Neuronal stem cell (in vitro differentiated cells): Measurements from ENCODE around the gene CTRL.

Source experiments
- DNase-seq: peaks from one replicate; pipeline ENCODE4 v3.0.0-alpha.2; 2013; ENCODE audit warnings: low spot score
- H2AFZ ChIP-seq: one replicate; pipeline ENCODE4 v1.6.1; 2013; ENCODE audit warnings: mild to moderate bottlenecking, low read length, inconsistent platforms
- H2AK5ac ChIP-seq: 2 replicates; pipeline ENCODE4 v1.6.1; 2013; ENCODE audit warnings: low read depth, mild to moderate bottlenecking, inconsistent platforms, low read length, moderate library complexity, mixed read lengths
- H2BK120ac ChIP-seq: 2 replicates; pipeline ENCODE4 v1.6.1; 2013; ENCODE audit warnings: low read depth, mild to moderate bottlenecking, inconsistent platforms, low read length, moderate library complexity, mixed read lengths
- H2BK12ac ChIP-seq: one replicate; pipeline ENCODE4 v1.6.1; 2013; ENCODE audit warnings: low read length, inconsistent platforms
- H2BK15ac ChIP-seq: 2 replicates; pipeline ENCODE4 v1.6.1; 2013; ENCODE audit warnings: mild to moderate bottlenecking, low read length, inconsistent platforms, mixed read lengths
- H2BK5ac ChIP-seq: one replicate; pipeline ENCODE4 v1.6.1; 2013; ENCODE audit warnings: inconsistent platforms, mild to moderate bottlenecking, low read length, moderate library complexity
- H3K14ac ChIP-seq: one replicate; pipeline ENCODE4 v1.6.1; 2013; ENCODE audit warnings: low read length, inconsistent platforms
- H3K18ac ChIP-seq: 2 replicates; pipeline ENCODE4 v1.6.1; 2013; ENCODE audit warnings: low read length, inconsistent platforms
- H3K23ac ChIP-seq: 2 replicates; pipeline ENCODE4 v1.6.1; 2013; ENCODE audit warnings: low read depth, mild to moderate bottlenecking, mixed read lengths, low read length, inconsistent platforms; ENCODE audit not compliant: poor library complexity
- H3K27ac ChIP-seq: replicated peaks from 3 replicates; pipeline ENCODE4 v1.5.1; 2013; ENCODE audit warnings: low read length, inconsistent platforms
- H3K27me3 ChIP-seq, 3 experiments: 2 replicates each; pipeline ENCODE4 v1.6.1; 2013; ENCODE audit warnings: low read length in 3 of 3, mild to moderate bottlenecking in 2 of 3, inconsistent platforms in 1 of 3, low read depth in 1 of 3, mixed read lengths in 1 of 3, moderate library complexity in 1 of 3; ENCODE audit not compliant: control insufficient read depth in 3 of 3, insufficient read depth in 3 of 3
- H3K36me3 ChIP-seq, 2 donors: replicated peaks in 1 of 2; 2 replicates each; pipeline ENCODE4 v1.6.1; 2013; ENCODE audit warnings: low read length in 2 of 2; ENCODE audit not compliant: control insufficient read depth in 2 of 2, insufficient read depth in 2 of 2
- H3K4ac ChIP-seq: 2 replicates; pipeline ENCODE4 v1.6.1; 2013; ENCODE audit warnings: inconsistent platforms, mild to moderate bottlenecking, low read length, moderate library complexity
- H3K4me1 ChIP-seq, 2 donors: 1 replicate in 1 of 2; 2 replicates in 1 of 2; pipeline ENCODE4 v1.6.1; 2013; ENCODE audit warnings: low read length in 2 of 2, low read depth in 1 of 2; ENCODE audit not compliant: control insufficient read depth in 2 of 2, insufficient read depth in 1 of 2
- H3K4me2 ChIP-seq: one replicate; pipeline ENCODE4 v1.6.1; 2013; ENCODE audit warnings: mild to moderate bottlenecking, low read length, inconsistent platforms; ENCODE audit not compliant: insufficient read depth, poor library complexity, severe bottlenecking
- H3K4me3 ChIP-seq, 2 donors: 2 replicates each; pipeline ENCODE4 v1.5.1; 2013; ENCODE audit warnings: low read length in 2 of 2, mild to moderate bottlenecking in 2 of 2, inconsistent platforms in 1 of 2, moderate library complexity in 1 of 2
- H3K79me1 ChIP-seq: one replicate; pipeline ENCODE4 v1.6.1; 2013; ENCODE audit warnings: low read depth, mild to moderate bottlenecking, inconsistent platforms, low read length, moderate library complexity
- H3K9ac ChIP-seq: one replicate; pipeline ENCODE4 v1.6.1; 2013; ENCODE audit warnings: mild to moderate bottlenecking, low read depth, low read length, inconsistent platforms; ENCODE audit not compliant: poor library complexity
- H3K9me3 ChIP-seq, 2 donors: replicated peaks in 1 of 2; 2 replicates each; pipeline versions ENCODE3 to v1.6.1; 2013; ENCODE audit warnings: low read length in 2 of 2, mild to moderate bottlenecking in 2 of 2, inconsistent platforms in 1 of 2, low read depth in 1 of 2, mixed read lengths in 1 of 2, moderate library complexity in 1 of 2; ENCODE audit not compliant: control insufficient read depth in 2 of 2, insufficient read depth in 1 of 2
- H4K8ac ChIP-seq: one replicate; pipeline ENCODE4 v1.6.1; 2013; ENCODE audit warnings: low read depth, mild to moderate bottlenecking, inconsistent platforms, low read length, moderate library complexity
- H4K91ac ChIP-seq: one replicate; pipeline ENCODE4 v1.6.1; 2013; ENCODE audit warnings: low read length, low read depth, mild to moderate bottlenecking, inconsistent platforms; ENCODE audit not compliant: poor library complexity
- WGBS, 2 donors: extraction: QIAGEN DNeasy Blood & Tissue Kit; methylation state at CpG; one replicate each; pipeline ENCODE4 v1.1.7; 2013; ENCODE audit warnings: missing lambda C conversion rate in 2 of 2, mixed read lengths in 1 of 2; ENCODE audit not compliant: insufficient read length in 2 of 2, insufficient replicate concordance in 1 of 2; ENCODE audit errors: extremely low coverage in 2 of 2; 5-methylcytosine and 5-hydroxymethylcytosine counted together

CTRL gene

GRCh38 chr16:67928147-67928546 lies 3.5 kb downstream of the CTRL start:
- Histone ChIP-seq H2BK12ac (no peak overlapping the region), H2BK15ac (no peak overlapping the region), H3K9ac (no peak overlapping the region), H3K18ac (no peak overlapping the region), H4K8ac (no peak overlapping the region), H3K27ac (no peak overlapping the region), H3K4me1 (no peaks in the 10 kb centered on the region), H3K23ac (no peak overlapping the region), H3K79me1 (peaks cover 3% of the 10 kb centered on the region), H3K4me2 (no peak overlapping the region), H3K27me3 (no peaks in the 10 kb centered on the region), H3K4ac (no peak overlapping the region), H4K91ac (no peak overlapping the region), H2AK5ac (no peak overlapping the region), H3K4me3 (no peak overlapping the region), H3K14ac (no peak overlapping the region), H3K9me3 (peaks cover 0 to 2% of the 10 kb centered on the region in 2 donors), H3K36me3 (peaks cover 17 to 71% of the 10 kb centered on the region in 2 donors), H2BK5ac (no peak overlapping the region), H2AFZ (no peak overlapping the region), H2BK120ac (no peak overlapping the region)
- no CpG with 5 or more reads among the region's 7 CpGs for WGBS, 2 donors
- no peak for DNase-seq

DNA sequence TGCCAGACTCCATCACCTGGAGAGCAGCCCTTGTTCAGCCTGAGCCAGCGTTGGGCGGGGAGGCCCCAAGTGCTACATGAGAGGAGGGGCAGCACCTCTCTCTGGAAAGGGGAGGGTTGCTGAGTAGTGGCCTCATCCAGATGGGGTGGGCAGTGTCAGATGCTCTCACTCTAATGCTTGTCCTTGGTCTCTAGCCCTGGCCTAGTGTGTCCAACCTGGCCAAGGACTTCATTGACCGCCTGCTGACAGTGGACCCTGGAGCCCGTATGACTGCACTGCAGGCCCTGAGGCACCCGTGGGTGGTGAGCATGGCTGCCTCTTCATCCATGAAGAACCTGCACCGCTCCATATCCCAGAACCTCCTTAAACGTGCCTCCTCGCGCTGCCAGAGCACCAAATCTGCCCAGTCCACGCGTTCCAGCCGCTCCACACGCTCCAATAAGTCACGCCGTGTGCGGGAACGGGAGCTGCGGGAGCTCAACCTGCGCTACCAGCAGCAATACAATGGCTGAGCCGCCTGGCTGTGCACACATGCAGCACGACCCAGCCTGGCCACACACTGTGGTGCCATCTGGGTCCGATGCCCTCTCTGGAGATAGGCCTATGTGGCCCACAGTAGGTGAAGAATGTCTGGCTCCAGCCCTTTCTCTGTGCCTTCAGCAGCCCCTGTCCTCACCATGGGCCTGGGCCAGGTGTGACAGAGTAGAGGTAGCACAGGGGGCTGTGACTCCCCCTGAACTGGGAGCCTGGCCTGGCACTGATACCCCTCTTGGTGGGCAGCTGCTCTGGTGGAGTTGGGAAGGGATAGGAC lies 4.3 kb downstream of the CTRL start:
- no peak overlapping the region for H4K91ac ChIP-seq
- peak overlapping the region; percentile 46 for H2BK5ac ChIP-seq
- no peak overlapping the region for H2BK12ac ChIP-seq
- H4K8ac ChIP-seq = no peak overlapping the region
- H3K18ac ChIP-seq = no peak overlapping the region
- no peak for DNase-seq
- H3K4me3 ChIP-seq = no peak overlapping the region
- H2BK120ac ChIP-seq = no peak overlapping the region
- no peaks in the 10 kb centered on the region for H3K4me1 ChIP-seq
- H3K14ac ChIP-seq = no peak overlapping the region
- H3K27me3 ChIP-seq = no peaks in the 10 kb centered on the region
- no peak overlapping the region for H3K27ac ChIP-seq
- no peak overlapping the region for H2BK15ac ChIP-seq
- H3K23ac ChIP-seq = peak overlapping the region; percentile 59
- peaks cover 4% of the 10 kb centered on the region for H3K79me1 ChIP-seq
- WGBS, 2 donors = no CpG with 5 or more reads among the region's 22 CpGs
- no peak overlapping the region for H2AFZ ChIP-seq
- H3K4ac ChIP-seq = no peak overlapping the region
- H2AK5ac ChIP-seq = no peak overlapping the region
- H3K9me3 ChIP-seq = peaks cover 0 to 2% of the 10 kb centered on the region in 2 donors
- peak overlapping the region; percentile 72 for H3K9ac ChIP-seq
- H3K36me3 ChIP-seq = peaks cover 18 to 77% of the 10 kb centered on the region in 2 donors
- no peak overlapping the region for H3K4me2 ChIP-seq

DNA sequence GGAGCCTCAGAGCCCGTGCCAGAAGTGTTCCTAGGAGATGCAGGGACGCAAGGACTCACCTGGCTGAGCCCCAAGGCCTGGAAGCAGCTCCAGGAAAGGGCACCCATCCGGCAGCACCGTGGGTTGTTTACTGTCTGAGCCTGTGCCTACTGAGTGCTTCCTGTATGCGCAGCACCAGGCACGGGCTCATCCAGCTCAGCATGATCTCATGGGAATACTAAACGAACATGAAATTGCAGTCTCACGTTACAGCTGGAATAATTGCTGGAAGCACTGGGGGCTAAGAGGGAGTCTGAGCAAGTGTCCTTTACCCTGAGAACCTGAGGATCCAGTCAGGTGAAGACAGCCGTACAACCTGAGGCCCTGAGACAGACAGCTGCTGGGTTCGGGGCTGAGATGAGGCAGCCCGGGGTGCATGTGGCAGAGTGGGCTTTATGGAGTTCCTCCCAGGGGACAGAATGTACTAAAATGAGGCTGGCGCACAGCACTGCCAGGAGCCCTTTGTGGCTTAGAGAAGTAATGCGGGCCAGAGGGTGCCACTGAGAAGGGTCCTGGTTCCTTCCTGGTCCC lies 5.4 kb downstream of the CTRL start:
- no peak overlapping the region for H3K27ac ChIP-seq
- H2BK15ac ChIP-seq = no peak overlapping the region
- H4K8ac ChIP-seq = no peak overlapping the region
- no peaks in the 10 kb centered on the region for H3K4me1 ChIP-seq
- H3K27me3 ChIP-seq = no peaks in the 10 kb centered on the region
- H3K14ac ChIP-seq = no peak overlapping the region
- no peak overlapping the region for H3K4me2 ChIP-seq
- peaks cover 18 to 71% of the 10 kb centered on the region in 2 donors for H3K36me3 ChIP-seq
- no peak overlapping the region for H2AFZ ChIP-seq
- H3K23ac ChIP-seq = no peak overlapping the region
- H3K4ac ChIP-seq = no peak overlapping the region
- no peak overlapping the region for H2BK120ac ChIP-seq
- H2AK5ac ChIP-seq = no peak overlapping the region
- H3K18ac ChIP-seq = no peak overlapping the region
- DNase-seq = no peak
- no CpG with 5 or more reads among the region's 13 CpGs for WGBS, 2 donors
- no peak overlapping the region for H3K4me3 ChIP-seq
- no peak overlapping the region for H4K91ac ChIP-seq
- no peak overlapping the region for H2BK12ac ChIP-seq
- no peak overlapping the region for H2BK5ac ChIP-seq
- H3K9me3 ChIP-seq = peaks cover 0 to 2% of the 10 kb centered on the region in 2 donors
- H3K9ac ChIP-seq = no peak overlapping the region
- H3K79me1 ChIP-seq = peaks cover 4% of the 10 kb centered on the region

- Histone ChIP-seq H2BK5ac (no peak overlapping the region), H3K23ac (no peak overlapping the region), H3K36me3 (peaks cover 18 to 61% of the 10 kb centered on the region in 2 donors), H3K79me1 (peaks cover 12% of the 10 kb centered on the region), H3K4me1 (no peaks in the 10 kb centered on the region), H3K9ac (no peak overlapping the region), H2AK5ac (no peak overlapping the region), H2BK15ac (no peak overlapping the region), H3K27me3 (no peaks in the 10 kb centered on the region), H4K8ac (no peak overlapping the region), H2AFZ (no peak overlapping the region), H3K18ac (no peak overlapping the region), H3K4ac (no peak overlapping the region), H3K27ac (no peak overlapping the region), H3K14ac (no peak overlapping the region), H3K4me3 (no peak overlapping the region), H3K4me2 (no peak overlapping the region), H3K9me3 (peaks cover 0 to 2% of the 10 kb centered on the region in 2 donors), H2BK12ac (no peak overlapping the region), H2BK120ac (no peak overlapping the region), H4K91ac (no peak overlapping the region)
- no CpG with 5 or more reads among the region's 10 CpGs for WGBS, 2 donors
- no peak for DNase-seq
Observed at GRCh38 chr16:67924140-67924906, 7.3 kb downstream of the CTRL start.
